SU-DHL-6 (cell line): ENCODE measurements around the gene SMTNL2.

Source experiments
- EZH2phosphoT487 ChIP-seq: fragments of 200-600 bp; sonication (generic), shearing (Covaris generic); conservative IDR thresholded peaks from 2 replicates; pipeline ENCODE4 v1.6.1; 2018; ENCODE audit warnings: mild to moderate bottlenecking, antibody characterized with exemption, low read length, moderate library complexity, mixed read lengths
- TF ChIP-seq, protein P1 (sequence below): fragments of 200-600 bp; sonication (generic); IDR thresholded peaks from one replicate; pipeline ENCODE4 v1.5.1; 2017; ENCODE audit warnings: antibody characterized with exemption, mild to moderate bottlenecking, low read length, moderate library complexity; ENCODE audit not compliant: insufficient read depth, poor library complexity, severe bottlenecking

DNA sequence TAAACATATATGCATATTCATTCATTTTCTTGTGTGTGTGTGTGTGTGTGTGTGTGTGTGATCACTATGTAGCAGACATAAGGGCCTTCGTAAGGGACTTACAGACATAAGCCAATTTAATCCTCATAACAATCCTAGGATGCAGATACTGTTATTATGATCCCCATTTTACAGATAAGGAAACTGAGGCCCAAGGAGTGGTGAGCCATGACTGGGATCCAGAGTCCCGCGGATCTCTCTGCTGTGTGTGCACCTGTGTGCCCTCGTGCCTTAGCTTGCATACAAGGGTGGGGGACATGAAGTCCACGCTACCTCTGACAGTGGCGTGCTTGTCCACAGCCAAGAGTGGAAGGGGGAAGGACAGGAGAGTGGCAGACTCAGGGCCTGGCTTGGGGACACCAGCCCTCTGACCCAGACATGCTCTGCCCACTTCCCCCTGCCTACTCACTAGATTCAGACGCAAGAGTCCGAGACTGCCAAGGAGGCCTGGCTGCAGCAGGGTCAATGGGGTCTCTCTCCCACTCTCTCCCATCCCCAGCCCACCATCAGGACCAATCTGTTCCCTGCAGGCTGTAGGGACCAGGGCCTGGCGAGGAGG, 9.8 kb upstream of the SMTNL2 start:
- TF ChIP-seq, protein P1, sequence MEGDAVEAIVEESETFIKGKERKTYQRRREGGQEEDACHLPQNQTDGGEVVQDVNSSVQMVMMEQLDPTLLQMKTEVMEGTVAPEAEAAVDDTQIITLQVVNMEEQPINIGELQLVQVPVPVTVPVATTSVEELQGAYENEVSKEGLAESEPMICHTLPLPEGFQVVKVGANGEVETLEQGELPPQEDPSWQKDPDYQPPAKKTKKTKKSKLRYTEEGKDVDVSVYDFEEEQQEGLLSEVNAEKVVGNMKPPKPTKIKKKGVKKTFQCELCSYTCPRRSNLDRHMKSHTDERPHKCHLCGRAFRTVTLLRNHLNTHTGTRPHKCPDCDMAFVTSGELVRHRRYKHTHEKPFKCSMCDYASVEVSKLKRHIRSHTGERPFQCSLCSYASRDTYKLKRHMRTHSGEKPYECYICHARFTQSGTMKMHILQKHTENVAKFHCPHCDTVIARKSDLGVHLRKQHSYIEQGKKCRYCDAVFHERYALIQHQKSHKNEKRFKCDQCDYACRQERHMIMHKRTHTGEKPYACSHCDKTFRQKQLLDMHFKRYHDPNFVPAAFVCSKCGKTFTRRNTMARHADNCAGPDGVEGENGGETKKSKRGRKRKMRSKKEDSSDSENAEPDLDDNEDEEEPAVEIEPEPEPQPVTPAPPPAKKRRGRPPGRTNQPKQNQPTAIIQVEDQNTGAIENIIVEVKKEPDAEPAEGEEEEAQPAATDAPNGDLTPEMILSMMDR = no peak
- TF ChIP-seq EZH2phosphoT487 = no peak
